Activated CD8-positive, alpha-beta memory T cell treated with anti-CD3 and anti-CD28 coated beads for 48 hours (primary cell): ENCODE measurements around the gene OTOG.

Source experiments
- DNase-seq, 3 experiments: peaks; one replicate each; pipeline ENCODE4 v3.0.0-alpha.2; 2020; ENCODE audit warnings: low read depth in 2 of 3, low spot score in 2 of 3

Gene OTOG

DNA sequence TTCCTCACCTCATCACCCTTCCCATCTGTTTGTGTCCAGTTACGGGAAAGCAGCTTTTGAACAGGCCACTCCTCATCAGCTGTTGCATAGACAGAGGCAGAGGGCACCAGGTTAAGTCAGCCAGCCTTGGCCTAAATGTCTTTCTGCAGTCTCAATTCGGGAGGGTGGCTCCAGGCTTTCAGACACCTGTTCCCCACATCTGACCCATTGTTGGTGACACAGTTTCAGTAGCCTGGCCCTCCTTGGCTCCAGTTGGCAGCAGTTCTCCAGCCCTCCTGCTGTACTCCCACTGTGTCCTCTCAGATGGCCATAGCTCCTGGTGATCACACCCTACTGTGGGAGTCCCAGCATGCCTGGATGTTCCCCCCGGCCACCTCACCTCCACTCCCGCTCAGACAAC lies 101.5 kb downstream of the OTOG start:
- no peak for DNase-seq

- no peak for DNase-seq
These were observed 102.2 kb downstream of the OTOG start for GRCh38 chr11:17649261-17649660.

GRCh38 chr11:17649696-17650095 lies 102.6 kb downstream of the OTOG start:
- no peak for DNase-seq

- no peak for DNase-seq
These were observed 103.3 kb downstream of the OTOG start for GRCh38 chr11:17650127-17650911.

DNA sequence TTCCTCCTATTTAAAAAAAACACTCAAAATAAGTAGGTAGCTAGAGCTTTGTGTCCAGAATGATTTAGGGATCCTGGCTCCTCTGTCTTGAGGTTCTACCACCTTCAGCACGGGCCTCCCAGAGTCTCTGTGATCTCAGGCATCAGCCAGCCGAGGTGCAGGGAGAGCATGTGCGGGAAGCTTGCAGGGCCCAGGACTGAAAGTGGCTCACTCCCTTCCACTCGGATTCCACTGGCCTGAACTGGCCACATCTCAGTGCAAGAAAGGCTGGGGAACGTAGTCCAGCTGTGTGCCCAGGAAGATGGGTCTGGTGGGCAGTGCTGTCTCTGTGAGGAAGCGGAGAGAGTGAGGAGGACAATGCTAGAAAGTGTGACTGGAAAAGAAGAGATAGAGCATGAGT lies 104.0 kb downstream of the OTOG start:
- no peak for DNase-seq

DNA sequence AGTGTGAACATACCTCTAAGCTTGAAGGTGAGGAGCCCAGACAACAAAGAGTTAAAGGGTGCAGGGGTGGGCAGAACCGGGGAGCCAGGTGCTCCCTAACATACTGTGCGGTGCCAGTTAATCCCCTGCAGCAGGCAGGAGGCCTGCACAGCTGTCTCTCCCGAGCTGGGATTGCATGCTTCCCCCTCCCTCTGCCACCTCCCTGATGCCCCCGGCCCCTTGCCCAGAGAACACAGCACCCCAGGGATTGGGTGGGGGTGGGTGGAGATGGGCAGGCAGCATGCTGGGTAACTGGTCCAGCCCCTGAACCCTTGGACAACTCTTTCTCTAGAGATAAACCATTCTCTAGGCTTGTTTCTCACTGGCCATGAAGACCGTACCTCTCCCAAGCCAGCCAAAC lies 104.6 kb downstream of the OTOG start:
- DNase-seq = no peak

GRCh38 chr11:17652556-17652955 lies 105.5 kb downstream of the OTOG start:
- DNase-seq = no peak

- no peak for DNase-seq
These were observed 106.6 kb downstream of the OTOG start for GRCh38 chr11:17653611-17654010.

- DNase-seq = no peak
These were observed 108.6 kb downstream of the OTOG start for GRCh38 chr11:17655682-17656081.

- DNase-seq = no peak
These were observed 111.2 kb downstream of the OTOG start for GRCh38 chr11:17658211-17658610.

DNA sequence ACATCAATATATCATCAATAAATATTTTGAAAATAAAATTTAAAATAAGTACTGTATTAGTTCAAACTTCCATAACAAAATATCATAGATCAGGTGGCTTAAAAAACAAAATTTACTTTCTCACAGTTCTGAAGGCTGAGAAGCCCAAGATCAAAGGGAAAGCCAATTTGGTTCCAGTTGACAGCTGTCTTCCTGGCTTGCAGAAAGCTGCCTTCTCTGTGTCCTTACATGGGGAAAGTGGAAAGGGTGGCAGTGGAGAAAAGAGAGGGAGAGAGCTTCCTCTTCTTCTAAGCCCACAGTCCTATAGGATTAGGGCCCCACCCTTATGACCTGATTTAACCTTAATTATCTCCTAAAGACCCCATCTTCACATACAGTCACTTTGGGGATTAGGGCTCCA lies 121.1 kb downstream of the OTOG start:
- DNase-seq = no peak

DNA sequence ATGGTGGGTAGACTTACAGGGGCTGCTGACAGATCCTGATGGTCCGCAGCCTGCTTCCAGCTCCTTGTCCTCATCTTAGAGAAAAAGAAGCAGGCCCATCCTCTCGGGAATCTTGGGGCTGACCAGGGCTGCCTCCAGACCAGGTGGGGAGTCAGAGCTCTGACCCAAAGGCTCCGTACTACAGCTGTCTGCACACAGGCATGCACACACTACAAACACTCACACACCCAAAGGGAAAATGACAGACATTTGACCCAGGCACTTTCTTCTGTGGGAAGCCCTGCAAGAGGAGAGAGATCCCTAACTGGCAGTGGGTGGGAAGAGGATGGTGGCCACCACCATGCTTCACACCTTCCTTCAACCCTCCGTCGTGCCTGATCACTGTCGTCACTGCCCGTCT lies 125.4 kb downstream of the OTOG start:
- DNase-seq = no peak

DNA sequence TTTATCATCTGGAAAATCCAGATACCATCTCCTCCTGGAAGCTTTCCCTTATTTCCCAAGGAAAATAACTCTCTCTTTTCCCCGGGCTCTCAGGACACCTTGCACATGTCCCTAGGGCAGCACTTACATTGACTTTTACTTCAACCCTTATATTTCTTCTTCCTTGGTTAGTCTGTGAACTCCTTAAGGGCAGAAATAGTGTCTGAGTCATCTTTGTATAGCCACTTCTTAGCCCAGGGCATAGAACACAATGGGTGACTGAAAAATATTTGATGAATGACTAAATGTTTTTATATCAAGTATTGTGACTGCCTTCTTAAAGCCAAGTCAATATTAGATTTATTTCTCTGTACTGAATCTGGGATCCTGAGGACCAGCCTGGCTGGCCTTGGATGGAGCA lies 126.9 kb downstream of the OTOG start:
- no peak for DNase-seq

GRCh38 chr11:17682848-17683247 lies 135.8 kb downstream of the OTOG start:
- DNase-seq = no peak

DNA sequence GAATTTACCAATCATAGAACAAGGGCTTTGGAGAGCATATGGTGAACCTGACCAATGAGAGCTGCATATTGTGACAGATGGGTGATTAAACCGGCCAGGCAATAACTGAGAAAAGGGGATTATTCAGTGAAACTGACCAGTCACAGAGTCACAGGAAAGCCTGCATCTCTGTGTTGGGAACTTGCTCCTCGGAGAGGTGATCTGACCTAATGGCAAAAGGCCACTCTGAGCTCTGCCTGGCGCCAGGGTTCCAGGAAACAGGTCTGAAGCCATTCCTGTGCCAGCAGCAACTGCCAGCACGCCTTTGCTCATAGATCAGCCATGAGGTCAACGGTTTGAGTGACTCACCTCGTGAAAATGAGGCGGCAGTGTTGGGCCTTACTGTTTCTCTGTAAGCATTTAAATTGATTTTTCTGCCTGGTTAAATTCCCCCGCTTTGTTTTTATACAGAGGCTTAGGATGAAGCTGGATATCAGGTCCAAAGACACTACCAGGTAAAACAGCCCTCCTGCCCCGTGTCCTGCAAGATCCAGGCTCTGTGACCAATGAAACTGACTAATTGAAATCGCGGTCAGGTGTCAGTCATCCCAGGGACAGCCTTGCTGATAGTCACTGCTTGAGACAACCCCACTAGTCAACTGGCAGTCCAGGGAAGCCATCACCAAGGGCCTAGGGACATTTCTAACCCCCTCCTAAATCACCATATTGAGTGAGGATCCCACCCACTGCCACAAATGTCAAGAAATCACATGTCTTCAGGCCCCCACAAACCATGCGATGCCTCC lies 136.5 kb downstream of the OTOG start:
- DNase-seq = no peak

DNA sequence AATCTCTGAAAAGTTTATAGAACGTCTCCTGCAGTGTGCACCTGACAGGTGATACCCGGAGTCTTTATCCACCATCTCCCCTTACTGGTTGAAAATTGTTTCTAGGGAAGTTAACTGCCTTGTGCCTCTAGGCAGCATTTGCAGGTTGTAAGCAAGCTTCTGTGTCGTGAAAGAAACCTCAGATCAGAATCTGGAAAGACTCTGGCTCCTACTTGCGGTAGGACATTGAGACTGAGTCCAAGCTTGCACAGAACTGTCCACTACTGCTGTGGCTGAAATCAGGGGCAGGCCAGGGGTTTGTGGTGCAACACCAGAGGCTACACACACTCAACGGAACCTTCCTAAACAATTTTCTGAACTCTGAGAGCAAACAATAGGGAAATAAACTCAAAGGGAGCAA lies 137.5 kb downstream of the OTOG start:
- no peak for DNase-seq

GRCh38 chr11:17686231-17686980 lies 139.3 kb downstream of the OTOG start:
- no peak for DNase-seq

GRCh38 chr11:17687946-17688670 lies 141.0 kb downstream of the OTOG start:
- DNase-seq = no peak

DNA sequence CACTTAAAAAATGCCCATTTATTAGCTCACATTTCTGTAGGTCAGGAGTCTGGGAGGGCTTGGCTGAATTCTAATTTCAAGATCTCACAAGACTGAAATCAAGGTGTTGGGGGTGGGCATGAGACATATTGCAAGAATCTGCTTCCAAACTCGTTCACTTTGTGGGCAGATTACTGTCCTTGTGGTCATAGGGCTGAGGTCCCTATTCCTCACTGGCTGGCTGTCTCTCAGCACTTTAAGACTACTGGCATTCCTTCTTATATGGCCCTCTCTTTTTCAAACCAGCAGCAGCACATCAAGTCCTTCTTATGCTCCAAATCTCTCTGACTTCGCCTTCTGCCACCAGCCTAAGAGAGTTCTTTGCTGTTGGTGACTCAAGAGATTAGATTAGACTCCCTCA lies 144.5 kb downstream of the OTOG start:
- DNase-seq = no peak

DNA sequence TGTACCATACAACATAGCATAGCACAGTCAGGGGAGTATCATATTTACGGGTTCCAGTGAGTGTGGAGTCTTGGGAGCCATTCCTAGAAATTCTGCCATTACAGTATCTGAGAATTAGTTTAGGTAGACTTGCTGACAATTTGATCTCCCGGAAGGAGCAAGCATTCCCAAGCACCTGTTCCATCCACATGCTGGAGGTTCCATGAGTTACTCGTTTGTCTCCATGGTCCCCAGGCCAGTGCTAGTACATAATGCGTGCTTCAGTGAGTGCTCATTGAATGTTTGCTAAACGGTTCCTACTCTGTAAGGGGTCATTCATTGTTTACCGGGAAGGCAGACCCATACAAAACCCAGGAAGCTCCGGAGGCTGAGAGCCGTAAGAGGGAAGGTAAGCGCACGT lies 144.9 kb downstream of the OTOG start:
- DNase-seq = no peak

GRCh38 chr11:17692931-17693330 lies 145.9 kb downstream of the OTOG start:
- DNase-seq = no peak
